Hematopoietic multipotent progenitor cell treated with erythropoietin and hydrocortisone succinate and interleukin-3 and kit ligand, for 6 days (in vitro differentiated cells): Measurements from ENCODE around the gene FCN3.
"Not testable (repeated sequence)": the region's sequence is repeated elsewhere in the genome, so short reads cannot be mapped to it uniquely, and the experiment has no call there.

Experiments
- DNase-seq: peaks from one replicate; pipeline ENCODE4 v3.0.0-alpha.2; 2015

Gene FCN3

DNA sequence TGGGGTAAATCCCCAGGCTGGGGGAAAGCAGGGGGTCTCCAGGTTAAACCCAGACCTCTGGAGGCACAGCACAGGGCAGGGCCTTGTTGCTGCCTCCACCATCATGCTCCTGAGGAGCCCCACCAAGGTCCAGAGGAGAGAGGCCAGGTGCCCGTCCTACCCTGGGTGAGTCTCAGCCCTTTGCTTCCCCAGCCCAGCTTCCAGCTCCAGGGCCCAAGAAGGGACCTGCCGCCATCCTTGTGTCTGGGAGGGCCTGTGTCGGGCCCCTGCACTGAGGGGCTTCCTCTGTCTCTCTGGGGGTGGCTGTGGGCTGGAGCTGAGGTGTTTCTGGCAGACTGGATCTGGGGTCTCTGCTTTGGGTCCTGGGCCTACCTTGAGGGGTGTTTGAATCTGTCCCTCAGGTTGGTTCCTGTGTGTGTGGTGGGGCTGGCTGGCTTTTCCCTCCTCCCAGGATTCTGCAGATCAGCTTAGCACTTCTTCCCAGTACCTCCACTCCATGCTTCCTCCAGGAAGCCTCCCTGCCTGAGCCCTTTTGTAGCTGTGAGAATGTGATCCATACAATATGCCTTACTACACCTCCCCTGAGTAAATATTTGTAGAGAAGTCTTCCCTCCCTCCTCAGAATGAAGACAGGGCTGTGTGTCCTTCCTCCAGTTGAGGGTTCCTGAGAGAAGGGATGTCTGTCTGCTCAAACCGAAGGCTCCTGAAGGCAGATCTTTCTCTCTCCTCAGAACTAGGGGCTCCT is 24.0 kb upstream of the FCN3 start:
- no peak for DNase-seq

DNA sequence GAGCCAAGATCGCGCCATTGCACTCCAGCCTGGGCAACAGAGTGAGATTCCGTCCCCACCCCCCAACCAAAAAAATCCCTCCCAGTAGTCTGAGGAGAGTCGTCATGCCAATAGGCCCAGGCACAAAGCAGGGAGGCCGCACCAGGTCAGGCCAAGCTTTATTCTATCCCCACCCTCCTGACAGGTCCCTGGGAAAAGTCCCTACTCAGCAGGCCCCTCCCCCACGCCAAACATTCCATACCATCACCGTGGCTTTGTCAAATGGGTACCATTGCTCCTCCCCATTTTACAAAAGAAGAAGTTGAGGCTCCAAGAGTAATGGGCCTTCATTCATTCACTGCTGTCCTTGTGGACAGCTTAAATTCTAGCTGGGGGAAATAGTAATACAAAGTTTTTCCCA is 23.1 kb upstream of the FCN3 start:
- DNase-seq = no peak

GRCh38 chr1:27397110-27397509 is 22.5 kb upstream of the FCN3 start:
- DNase-seq = no peak

- peak; percentile 86 for DNase-seq
Measured at GRCh38 chr1:27395441-27396195, 21.0 kb upstream of the FCN3 start.

GRCh38 chr1:27394925-27395324 is 20.3 kb upstream of the FCN3 start:
- DNase-seq = no peak

- DNase-seq = no peak
Measured at GRCh38 chr1:27394282-27394658, 19.6 kb upstream of the FCN3 start.

DNA sequence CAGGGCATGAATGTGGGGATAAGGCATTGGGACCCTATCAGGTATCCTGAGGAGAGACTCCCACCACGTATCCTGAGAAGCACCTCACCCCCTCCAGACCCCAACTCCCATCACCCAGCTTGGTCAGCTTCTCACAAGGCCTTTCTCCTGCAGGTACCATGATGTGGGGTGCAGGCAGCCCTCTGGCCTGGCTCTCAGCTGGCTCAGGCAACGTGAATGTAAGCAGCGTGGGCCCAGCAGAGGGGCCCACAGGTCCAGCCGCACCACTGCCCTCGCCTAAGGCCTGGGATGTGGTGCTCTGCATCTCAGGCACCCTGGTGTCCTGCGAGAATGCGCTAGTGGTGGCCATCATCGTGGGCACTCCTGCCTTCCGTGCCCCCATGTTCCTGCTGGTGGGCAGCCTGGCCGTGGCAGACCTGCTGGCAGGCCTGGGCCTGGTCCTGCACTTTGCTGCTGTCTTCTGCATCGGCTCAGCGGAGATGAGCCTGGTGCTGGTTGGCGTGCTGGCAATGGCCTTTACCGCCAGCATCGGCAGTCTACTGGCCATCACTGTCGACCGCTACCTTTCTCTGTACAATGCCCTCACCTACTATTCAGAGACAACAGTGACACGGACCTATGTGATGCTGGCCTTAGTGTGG is 19.1 kb upstream of the FCN3 start:
- no peak for DNase-seq

GRCh38 chr1:27392778-27393635 is 18.4 kb upstream of the FCN3 start:
- no peak for DNase-seq

GRCh38 chr1:27392096-27392777 is 17.6 kb upstream of the FCN3 start, which contains the start of gene GPR3:
TSS of gene GPR3 (plus strand) at chr1:27392622. CDS start at chr1:27393799, 1,177 bp downstream.
- DNase-seq = peak; percentile 97

GRCh38 chr1:27391511-27392095 is 17.0 kb upstream of the FCN3 start:
- peak; percentile 79 for DNase-seq

DNA sequence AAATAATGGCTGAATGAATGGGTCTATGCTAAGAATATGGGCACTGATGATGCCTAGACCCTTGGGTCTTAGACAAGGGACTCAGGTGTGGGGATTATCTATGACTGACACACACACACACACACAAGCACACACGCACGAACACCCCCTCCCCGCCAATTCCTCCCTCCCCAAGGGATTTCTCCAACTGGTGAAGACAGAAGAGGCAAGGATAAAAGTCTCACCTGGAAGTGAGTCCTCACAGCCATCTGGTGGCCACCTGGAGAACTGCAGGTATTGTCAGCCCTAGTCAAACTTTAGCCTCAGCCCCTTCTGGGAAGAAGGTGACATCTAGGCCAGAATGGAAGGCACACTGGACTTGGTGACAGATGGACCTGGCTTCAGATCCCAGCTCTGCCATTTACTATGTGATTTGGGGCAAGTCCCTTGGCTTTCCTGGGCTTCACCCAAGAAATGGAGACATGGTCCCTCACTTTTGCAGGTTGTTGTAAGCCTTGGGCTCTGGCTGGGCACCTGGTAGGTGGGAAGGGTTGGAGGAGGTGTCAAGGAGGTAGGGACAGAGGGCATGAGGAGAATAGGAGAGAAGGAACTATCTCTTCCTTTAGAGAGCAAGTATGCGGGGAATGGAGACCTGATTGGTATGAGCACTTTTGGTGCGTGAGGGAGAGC is 13.8 kb upstream of the FCN3 start:
- DNase-seq = peak; percentile 74

GRCh38 chr1:27384797-27385196 is 10.2 kb upstream of the FCN3 start:
- DNase-seq = not testable (repeated sequence)

DNA sequence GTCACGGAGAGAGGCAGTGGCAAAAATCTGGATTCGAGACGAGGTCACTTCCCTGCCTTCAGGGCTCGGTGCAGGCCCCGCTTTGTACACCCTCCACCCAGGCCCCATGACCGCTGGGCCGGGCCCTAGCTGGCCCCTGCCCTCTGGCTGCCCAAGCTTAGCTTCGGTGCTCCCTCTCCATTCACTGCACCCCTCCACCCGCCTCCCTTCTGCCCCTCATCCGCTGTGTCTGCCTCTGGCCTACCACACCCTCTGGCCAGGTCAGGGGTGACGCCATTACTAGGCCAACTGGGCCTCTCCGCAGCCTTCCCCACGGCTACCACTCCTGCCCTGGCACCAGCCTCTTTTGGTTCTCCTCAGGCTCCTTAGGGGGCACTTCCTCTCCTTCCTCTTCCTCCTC is 9.0 kb upstream of the FCN3 start:
- no peak for DNase-seq

GRCh38 chr1:27383039-27383605 is 8.5 kb upstream of the FCN3 start, which contains the start of gene CD164L2:
TSS of gene CD164L2 (minus strand) at chr1:27383333. CDS start at chr1:27383239, 94 bp downstream.
- peak; percentile 37 for DNase-seq

DNA sequence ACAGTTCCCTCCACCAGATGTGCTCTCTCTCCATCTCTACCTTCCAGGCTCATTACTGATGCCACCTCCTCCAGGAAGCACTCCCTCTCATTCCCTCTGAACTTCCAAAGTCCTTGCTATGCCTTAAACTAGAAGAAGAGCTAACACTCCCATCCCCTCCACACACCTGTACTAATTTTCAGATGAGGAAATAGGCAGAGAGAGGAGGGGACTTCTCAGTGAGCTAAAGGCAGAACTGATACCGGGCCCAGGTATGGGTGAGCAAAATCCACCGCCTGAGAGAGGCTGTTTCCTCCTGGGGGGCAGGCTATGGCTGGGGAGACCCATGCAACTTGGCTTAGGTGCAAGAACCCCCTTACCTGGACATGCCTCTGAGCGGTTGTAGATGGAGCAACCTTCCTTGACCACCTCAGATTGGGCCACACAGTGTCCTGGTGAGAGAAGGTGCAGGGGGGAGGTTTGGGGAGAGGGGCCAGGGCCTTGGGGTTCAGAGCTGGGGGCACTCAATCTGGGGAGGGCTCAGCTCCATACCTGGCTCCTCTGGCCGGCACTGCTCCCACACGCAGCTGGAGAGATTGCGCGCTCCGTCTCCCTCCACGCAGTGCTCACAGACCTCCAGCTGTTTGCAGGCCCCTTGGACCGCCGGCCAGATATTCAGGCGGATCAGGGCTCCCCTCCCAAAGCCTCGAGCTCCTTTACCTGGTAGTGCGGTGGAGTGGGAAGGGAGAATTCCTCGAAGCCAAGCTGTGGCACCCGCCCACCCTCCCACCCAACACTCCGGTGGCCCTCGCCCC is 7.5 kb upstream of the FCN3 start:
- no peak for DNase-seq

- DNase-seq = no peak
Measured at GRCh38 chr1:27380766-27381733, 6.4 kb upstream of the FCN3 start.

GRCh38 chr1:27380224-27380623 is 5.6 kb upstream of the FCN3 start:
- no peak for DNase-seq

- DNase-seq = no peak
Measured at GRCh38 chr1:27379564-27380122, 5.0 kb upstream of the FCN3 start.
